GM21576 (cell line): ENCODE results near the gene ZNF335.

ENCODE experiments used
- ATAC-seq: cut with Tn5 transposase; IDR thresholded peaks from one replicate; pipeline ENCODE4 v1.9.1; 2021; ENCODE audit warnings: mild to moderate bottlenecking, moderate library complexity; ENCODE audit not compliant: unreplicated experiment

Gene ZNF335

GRCh38 chr20:45971675-45972499 is at the start of gene ZNF335:
ZNF335 (minus strand) TSS chr20:45972203; CDS start chr20:45971410, 793 bp downstream.
- peak; percentile 67 for ATAC-seq

- ATAC-seq = no peak
Observed at GRCh38 chr20:46020555-46020954, 48.6 kb upstream of the ZNF335 start.

- ATAC-seq = no peak
Observed at GRCh38 chr20:46018611-46019010, 46.6 kb upstream of the ZNF335 start.

- ATAC-seq = no peak
Observed at GRCh38 chr20:46018112-46018511, 46.1 kb upstream of the ZNF335 start.

GRCh38 chr20:46017272-46017671 is 45.3 kb upstream of the ZNF335 start:
- ATAC-seq = no peak

GRCh38 chr20:46014517-46015396 is 42.8 kb upstream of the ZNF335 start:
- no peak for ATAC-seq

GRCh38 chr20:46013829-46014516 is 42.0 kb upstream of the ZNF335 start:
- ATAC-seq = peak; percentile 60

- ATAC-seq = no peak
Observed at GRCh38 chr20:46013322-46013828, 41.4 kb upstream of the ZNF335 start.

GRCh38 chr20:46012921-46013320 is 40.9 kb upstream of the ZNF335 start:
- ATAC-seq = no peak

GRCh38 chr20:46011631-46012482 is 39.9 kb upstream of the ZNF335 start:
- no peak for ATAC-seq

- ATAC-seq = no peak
Observed at GRCh38 chr20:46010491-46011391, 38.7 kb upstream of the ZNF335 start.

- no peak for ATAC-seq
Observed at GRCh38 chr20:46009816-46010215, 37.8 kb upstream of the ZNF335 start.

GRCh38 chr20:46007671-46008070 is 35.7 kb upstream of the ZNF335 start:
- ATAC-seq = no peak

- ATAC-seq = no peak
Observed at GRCh38 chr20:46006964-46007363, 35.0 kb upstream of the ZNF335 start.

GRCh38 chr20:46006022-46006705 is 34.2 kb upstream of the ZNF335 start:
- no peak for ATAC-seq

- no peak for ATAC-seq
Observed at GRCh38 chr20:46004889-46005473, 33.0 kb upstream of the ZNF335 start.

GRCh38 chr20:46004187-46004586 is 32.2 kb upstream of the ZNF335 start:
- no peak for ATAC-seq

- no peak for ATAC-seq
Observed at GRCh38 chr20:46002008-46002407, 30.0 kb upstream of the ZNF335 start.
